Measurements from ENCODE around the gene SAXO1.
"Not testable (repeated sequence)": the region's sequence is repeated elsewhere in the genome, so short reads cannot be mapped to it uniquely, and the experiment has no call there.

Gene SAXO1

GRCh38 chr9:18999173-18999785, 33.7 kb downstream of the SAXO1 start:
- peaks cover 17% of the 10 kb centered on the region; the same call in 1 of the 2 replicates for H3K9me3 ChIP-seq (ENCODE audit: insufficient read depth, low read length)
- no peak for DNase-seq (ENCODE audit: low read depth, low spot score)
- H3K27me3 ChIP-seq (ENCODE audit: insufficient read depth, insufficient read length) = no peaks in the 10 kb centered on the region
- H3K4me1 ChIP-seq (ENCODE audit: insufficient read depth, insufficient read length) = no peaks in the 10 kb centered on the region
- H3K36me3 ChIP-seq (ENCODE audit: insufficient read depth, insufficient read length, low read length) = no peaks in the 10 kb centered on the region
- no peak overlapping the region for H3K4me3 ChIP-seq (ENCODE audit: insufficient read length, low read depth)
- H3K9ac ChIP-seq (ENCODE audit: insufficient read length, low read depth) = no peak overlapping the region
- TF ChIP-seq ZNF274 (IDR thresholded peaks at IDR 0.05; ENCODE audit: low read depth, low read length) = no peak
- TF ChIP-seq YY1 (IDR thresholded peaks at IDR 0.05; ENCODE audit: insufficient read depth, insufficient read length) = no peak
- no peak for TF ChIP-seq SUZ12 (IDR thresholded peaks at IDR 0.05; ENCODE audit: extremely low read depth, insufficient read depth, insufficient read length)

DNA sequence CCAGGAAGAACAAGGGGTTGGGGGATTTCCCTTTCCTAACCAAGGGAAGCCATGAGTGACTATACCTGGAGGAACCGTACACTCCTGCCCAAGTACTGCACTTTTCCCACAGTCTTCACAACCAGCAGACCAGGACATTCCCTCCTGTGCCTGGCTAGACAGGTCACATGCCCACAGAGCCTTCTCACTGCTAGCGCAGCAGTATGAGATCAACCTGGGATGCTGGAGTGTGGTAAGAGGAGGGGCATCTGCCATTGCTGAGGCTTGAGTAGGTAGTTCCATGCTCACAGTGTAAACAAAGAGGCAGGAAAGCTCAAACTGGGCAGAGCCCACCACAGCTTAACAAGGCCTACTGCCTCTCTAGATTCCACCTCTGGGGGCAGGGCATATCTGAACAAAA, 35.9 kb downstream of the SAXO1 start:
- no peak for DNase-seq (ENCODE audit: low read depth, low spot score)
- Histone ChIP-seq H3K9ac (ENCODE audit: insufficient read length, low read depth) (no peak overlapping the region), H3K4me3 (ENCODE audit: insufficient read length, low read depth) (no peak overlapping the region), H3K4me1 (ENCODE audit: insufficient read depth, insufficient read length) (no peaks in the 10 kb centered on the region), H3K27me3 (ENCODE audit: insufficient read depth, insufficient read length) (no peaks in the 10 kb centered on the region), H3K9me3 (ENCODE audit: insufficient read depth, low read length) (peaks cover 17% of the 10 kb centered on the region; the same call in 1 of the 2 replicates), H3K36me3 (ENCODE audit: insufficient read depth, insufficient read length, low read length) (no peaks in the 10 kb centered on the region)
- no peak for TF ChIP-seq SUZ12 (IDR thresholded peaks at IDR 0.05; ENCODE audit: extremely low read depth, insufficient read depth, insufficient read length)
- TF ChIP-seq YY1 (IDR thresholded peaks at IDR 0.05; ENCODE audit: insufficient read depth, insufficient read length) = no peak
- TF ChIP-seq ZNF274 (IDR thresholded peaks at IDR 0.05; ENCODE audit: low read depth, low read length) = no peak

DNA sequence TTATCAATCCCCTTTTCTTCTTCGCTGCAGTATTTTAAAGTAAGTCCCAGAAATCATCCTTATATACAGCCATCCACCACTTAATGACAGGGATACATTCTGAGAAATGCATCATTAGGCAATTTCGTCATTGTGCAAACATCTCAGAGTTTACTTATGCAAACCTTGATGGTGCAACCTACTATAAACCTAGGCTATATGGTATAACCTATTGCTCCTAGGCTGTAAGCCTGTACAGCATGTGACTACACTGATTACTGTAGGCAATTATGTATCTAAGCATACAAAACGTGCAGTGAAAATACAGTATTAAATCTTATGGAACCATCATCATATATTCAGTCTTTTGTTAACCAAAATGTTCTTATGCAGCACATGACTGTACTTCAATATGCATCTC, 36.8 kb downstream of the SAXO1 start:
- Histone ChIP-seq H3K36me3 (ENCODE audit: insufficient read depth, insufficient read length, low read length) (no peaks in the 10 kb centered on the region), H3K4me3 (ENCODE audit: insufficient read length, low read depth) (no peak overlapping the region), H3K27me3 (ENCODE audit: insufficient read depth, insufficient read length) (no peaks in the 10 kb centered on the region), H3K4me1 (ENCODE audit: insufficient read depth, insufficient read length) (no peaks in the 10 kb centered on the region), H3K9ac (ENCODE audit: insufficient read length, low read depth) (no peak overlapping the region), H3K9me3 (ENCODE audit: insufficient read depth, low read length) (peaks cover 17% of the 10 kb centered on the region; the same call in 1 of the 2 replicates)
- DNase-seq (ENCODE audit: low read depth, low spot score) = no peak
- TF ChIP-seq ZNF274 (IDR thresholded peaks at IDR 0.05; ENCODE audit: low read depth, low read length) = no peak
- no peak for TF ChIP-seq SUZ12 (IDR thresholded peaks at IDR 0.05; ENCODE audit: extremely low read depth, insufficient read depth, insufficient read length)
- TF ChIP-seq YY1 (IDR thresholded peaks at IDR 0.05; ENCODE audit: insufficient read depth, insufficient read length) = no peak

GRCh38 chr9:18994263-18994916, 38.6 kb downstream of the SAXO1 start:
- no peak overlapping the region for H3K9ac ChIP-seq (ENCODE audit: insufficient read length, low read depth)
- no peaks in the 10 kb centered on the region for H3K36me3 ChIP-seq (ENCODE audit: insufficient read depth, insufficient read length, low read length)
- peaks cover 7% of the 10 kb centered on the region; the same call in 1 of the 2 replicates for H3K9me3 ChIP-seq (ENCODE audit: insufficient read depth, low read length)
- no peaks in the 10 kb centered on the region for H3K27me3 ChIP-seq (ENCODE audit: insufficient read depth, insufficient read length)
- H3K4me1 ChIP-seq (ENCODE audit: insufficient read depth, insufficient read length) = no peaks in the 10 kb centered on the region
- DNase-seq (ENCODE audit: low read depth, low spot score) = no peak
- TF ChIP-seq SUZ12 (IDR thresholded peaks at IDR 0.05; ENCODE audit: extremely low read depth, insufficient read depth, insufficient read length) = no peak
- TF ChIP-seq YY1 (IDR thresholded peaks at IDR 0.05; ENCODE audit: insufficient read depth, insufficient read length) = no peak
- TF ChIP-seq ZNF274 (IDR thresholded peaks at IDR 0.05; ENCODE audit: low read depth, low read length) = no peak
- H3K4me3 ChIP-seq (ENCODE audit: insufficient read length, low read depth) = no peak overlapping the region

GRCh38 chr9:18991197-18991596, 41.8 kb downstream of the SAXO1 start:
- not testable (repeated sequence) for H3K9me3 ChIP-seq (ENCODE audit: insufficient read depth, low read length); H3K9ac ChIP-seq (ENCODE audit: insufficient read length, low read depth); H3K4me3 ChIP-seq (ENCODE audit: insufficient read length, low read depth); DNase-seq (ENCODE audit: low read depth, low spot score); H3K27me3 ChIP-seq (ENCODE audit: insufficient read depth, insufficient read length); H3K4me1 ChIP-seq (ENCODE audit: insufficient read depth, insufficient read length); H3K36me3 ChIP-seq (ENCODE audit: insufficient read depth, insufficient read length, low read length)

- DNase-seq (ENCODE audit: low read depth, low spot score) = no peak
- Histone ChIP-seq H3K9me3 (ENCODE audit: insufficient read depth, low read length) (no peaks in the 10 kb centered on the region), H3K27me3 (ENCODE audit: insufficient read depth, insufficient read length) (no peaks in the 10 kb centered on the region), H3K4me3 (ENCODE audit: insufficient read length, low read depth) (no peak overlapping the region), H3K4me1 (ENCODE audit: insufficient read depth, insufficient read length) (no peaks in the 10 kb centered on the region), H3K9ac (ENCODE audit: insufficient read length, low read depth) (no peak overlapping the region), H3K36me3 (ENCODE audit: insufficient read depth, insufficient read length, low read length) (no peaks in the 10 kb centered on the region)
- TF ChIP-seq ZNF274 (IDR thresholded peaks at IDR 0.05; ENCODE audit: low read depth, low read length) = no peak
- no peak for TF ChIP-seq SUZ12 (IDR thresholded peaks at IDR 0.05; ENCODE audit: extremely low read depth, insufficient read depth, insufficient read length)
- no peak for TF ChIP-seq YY1 (IDR thresholded peaks at IDR 0.05; ENCODE audit: insufficient read depth, insufficient read length)
Observed at GRCh38 chr9:18990494-18990893, 42.5 kb downstream of the SAXO1 start.

DNA sequence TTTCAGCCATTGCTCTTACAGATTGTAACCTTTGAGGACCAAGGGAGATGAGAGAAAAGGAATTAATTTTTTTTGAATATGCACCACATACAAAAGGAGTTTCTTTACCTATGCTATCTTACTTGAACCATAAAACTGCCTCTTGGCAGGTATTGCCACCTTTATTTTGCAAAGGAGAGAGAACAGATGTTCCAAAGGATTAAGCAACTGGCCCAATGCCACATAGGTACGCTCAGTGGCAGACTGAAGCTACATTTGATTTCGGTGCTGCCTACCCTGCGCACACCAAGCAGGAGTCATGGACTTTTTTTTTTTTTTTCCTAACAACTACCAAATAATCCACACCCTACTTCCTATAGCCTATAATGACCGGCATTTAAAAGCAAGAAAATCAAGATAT, 43.1 kb downstream of the SAXO1 start:
- Histone ChIP-seq H3K4me3 (ENCODE audit: insufficient read length, low read depth) (no peak overlapping the region), H3K27me3 (ENCODE audit: insufficient read depth, insufficient read length) (no peaks in the 10 kb centered on the region), H3K36me3 (ENCODE audit: insufficient read depth, insufficient read length, low read length) (no peaks in the 10 kb centered on the region), H3K9ac (ENCODE audit: insufficient read length, low read depth) (no peak overlapping the region), H3K4me1 (ENCODE audit: insufficient read depth, insufficient read length) (no peaks in the 10 kb centered on the region), H3K9me3 (ENCODE audit: insufficient read depth, low read length) (no peaks in the 10 kb centered on the region)
- no peak for DNase-seq (ENCODE audit: low read depth, low spot score)
- no peak for TF ChIP-seq ZNF274 (IDR thresholded peaks at IDR 0.05; ENCODE audit: low read depth, low read length)
- no peak for TF ChIP-seq SUZ12 (IDR thresholded peaks at IDR 0.05; ENCODE audit: extremely low read depth, insufficient read depth, insufficient read length)
- no peak for TF ChIP-seq YY1 (IDR thresholded peaks at IDR 0.05; ENCODE audit: insufficient read depth, insufficient read length)

Data from NT2/D1 (cell line).